MM.1S (cell line): ENCODE data around the gene NR4A2.

ENCODE experiments used
- CTCF ChIP-seq: fragments of 300-600 bp; sonication (generic); IDR thresholded peaks from 2 replicates; pipeline ENCODE4 v1.5.1; 2016; ENCODE audit warnings: antibody characterized with exemption, low read length, mixed read lengths
- EZH2 ChIP-seq: fragments of 300-600 bp; sonication (generic); optimal IDR thresholded peaks from 2 replicates; pipeline ENCODE3; 2017; ENCODE audit warnings: low read depth, mild to moderate bottlenecking, antibody characterized with exemption, low read length, mixed read lengths

GRCh38 chr2:156345582-156345981 is 13.1 kb upstream of the NR4A2 start:
- TF ChIP-seq CTCF (no peak), EZH2 (no peak)
